ENCODE results near the gene CES3.

DNA sequence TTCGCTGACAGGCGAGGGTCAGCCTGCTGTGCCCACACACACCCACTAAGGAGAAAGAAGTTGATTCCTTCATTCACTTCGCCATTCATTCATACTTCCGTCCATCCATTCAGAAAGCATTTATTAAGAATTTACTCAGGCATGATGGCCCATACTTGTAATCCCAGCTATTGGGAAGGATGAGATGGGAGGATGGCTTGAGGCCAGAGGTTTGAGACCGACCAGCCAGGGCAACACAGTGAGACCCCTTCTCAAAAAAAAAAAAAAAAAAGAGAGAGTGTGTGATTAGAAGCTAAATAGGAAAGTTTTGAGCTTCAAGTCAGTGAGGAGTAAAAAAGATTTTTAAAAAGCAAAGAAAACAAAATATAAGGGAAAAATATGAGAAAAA, 17.0 kb upstream of the CES3 start:
- TF ChIP-seq, protein P1, sequence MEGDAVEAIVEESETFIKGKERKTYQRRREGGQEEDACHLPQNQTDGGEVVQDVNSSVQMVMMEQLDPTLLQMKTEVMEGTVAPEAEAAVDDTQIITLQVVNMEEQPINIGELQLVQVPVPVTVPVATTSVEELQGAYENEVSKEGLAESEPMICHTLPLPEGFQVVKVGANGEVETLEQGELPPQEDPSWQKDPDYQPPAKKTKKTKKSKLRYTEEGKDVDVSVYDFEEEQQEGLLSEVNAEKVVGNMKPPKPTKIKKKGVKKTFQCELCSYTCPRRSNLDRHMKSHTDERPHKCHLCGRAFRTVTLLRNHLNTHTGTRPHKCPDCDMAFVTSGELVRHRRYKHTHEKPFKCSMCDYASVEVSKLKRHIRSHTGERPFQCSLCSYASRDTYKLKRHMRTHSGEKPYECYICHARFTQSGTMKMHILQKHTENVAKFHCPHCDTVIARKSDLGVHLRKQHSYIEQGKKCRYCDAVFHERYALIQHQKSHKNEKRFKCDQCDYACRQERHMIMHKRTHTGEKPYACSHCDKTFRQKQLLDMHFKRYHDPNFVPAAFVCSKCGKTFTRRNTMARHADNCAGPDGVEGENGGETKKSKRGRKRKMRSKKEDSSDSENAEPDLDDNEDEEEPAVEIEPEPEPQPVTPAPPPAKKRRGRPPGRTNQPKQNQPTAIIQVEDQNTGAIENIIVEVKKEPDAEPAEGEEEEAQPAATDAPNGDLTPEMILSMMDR (conservative IDR thresholded peaks at IDR 0.05 in 1 of 2, IDR thresholded peaks at IDR 0.05 in 1 of 2; ENCODE audit: extremely low read depth in 1 of 2, insufficient read depth in 1 of 2, low read depth in 1 of 2, low read length in 2 of 2), result no peak
- TF ChIP-seq EZH2 (IDR thresholded peaks at IDR 0.05; ENCODE audit: borderline replicate concordance, low read length), result no peak
